ENCODE measurements around the gene KSR2. TPM values are rescaled to one million over a fixed set of nuclear protein-coding genes. Genes with fewer than 3 reads are reported as not detected.

The KSR2 gene
- total RNA-seq, 1 experiment from 2014 or later, result not detected

GRCh38 chr12:117521867-117522266 is 446.9 kb downstream of the KSR2 start:
- no peak overlapping the region for H3K27ac ChIP-seq (ENCODE audit: low read depth, low read length, poor library complexity, severe bottlenecking)
- no peaks in the 10 kb centered on the region for H3K9me3 ChIP-seq (ENCODE audit: low read depth, low read length, poor library complexity, severe bottlenecking)
- no peak overlapping the region for H3K4me3 ChIP-seq (ENCODE audit: low read depth, low read length, poor library complexity, severe bottlenecking)
- intact Hi-C loops (cut with micrococcal nuclease; ENCODE audit: unreplicated experiment), result no loop called here
- no peak for DNase-seq (ENCODE audit: low spot score)
- CTCF ChIA-PET, result no interaction called here
- no peak for TF ChIP-seq EZH2 (IDR thresholded peaks at IDR 0.05; ENCODE audit: borderline replicate concordance, low read depth, low read length, poor library complexity, severe bottlenecking)
- TF ChIP-seq, protein P1, sequence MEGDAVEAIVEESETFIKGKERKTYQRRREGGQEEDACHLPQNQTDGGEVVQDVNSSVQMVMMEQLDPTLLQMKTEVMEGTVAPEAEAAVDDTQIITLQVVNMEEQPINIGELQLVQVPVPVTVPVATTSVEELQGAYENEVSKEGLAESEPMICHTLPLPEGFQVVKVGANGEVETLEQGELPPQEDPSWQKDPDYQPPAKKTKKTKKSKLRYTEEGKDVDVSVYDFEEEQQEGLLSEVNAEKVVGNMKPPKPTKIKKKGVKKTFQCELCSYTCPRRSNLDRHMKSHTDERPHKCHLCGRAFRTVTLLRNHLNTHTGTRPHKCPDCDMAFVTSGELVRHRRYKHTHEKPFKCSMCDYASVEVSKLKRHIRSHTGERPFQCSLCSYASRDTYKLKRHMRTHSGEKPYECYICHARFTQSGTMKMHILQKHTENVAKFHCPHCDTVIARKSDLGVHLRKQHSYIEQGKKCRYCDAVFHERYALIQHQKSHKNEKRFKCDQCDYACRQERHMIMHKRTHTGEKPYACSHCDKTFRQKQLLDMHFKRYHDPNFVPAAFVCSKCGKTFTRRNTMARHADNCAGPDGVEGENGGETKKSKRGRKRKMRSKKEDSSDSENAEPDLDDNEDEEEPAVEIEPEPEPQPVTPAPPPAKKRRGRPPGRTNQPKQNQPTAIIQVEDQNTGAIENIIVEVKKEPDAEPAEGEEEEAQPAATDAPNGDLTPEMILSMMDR (conservative IDR thresholded peaks at IDR 0.05; ENCODE audit: low read depth, low read length), result no peak
- peaks cover 25% of the 10 kb centered on the region for H3K27me3 ChIP-seq (replicated peaks; ENCODE audit: insufficient read depth, low read depth, low read length, poor library complexity)
- H3K4me1 ChIP-seq (ENCODE audit: insufficient read depth, low read length, poor library complexity, severe bottlenecking), result no peaks in the 10 kb centered on the region
- H3K36me3 ChIP-seq (ENCODE audit: insufficient read depth, low read length, poor library complexity, severe bottlenecking), result no peaks in the 10 kb centered on the region
- BruUV-seq (replicated peaks), result no TSS peak
- POLR2A ChIA-PET (ENCODE audit: low non-redundant PET), result no interaction called here

DNA sequence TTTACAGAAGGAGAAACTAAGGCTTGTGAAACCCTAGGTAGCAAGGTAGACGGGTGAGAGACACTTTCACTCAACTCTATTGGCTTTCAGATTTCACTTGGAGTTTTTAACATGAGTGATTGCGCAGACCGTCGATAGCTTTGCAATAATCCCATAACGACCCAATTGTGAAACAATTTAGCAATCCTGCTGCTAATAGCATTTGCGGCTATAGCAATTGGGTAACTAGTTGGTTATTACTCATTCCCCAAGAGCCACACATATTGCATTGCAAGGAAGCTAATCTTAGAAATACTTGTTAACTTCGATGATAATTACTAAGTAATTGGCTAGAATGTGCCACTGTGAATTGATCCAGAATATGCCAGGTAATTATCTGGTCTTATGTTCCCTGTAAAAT is 447.4 kb downstream of the KSR2 start:
- Histone ChIP-seq H3K4me3 (ENCODE audit: low read depth, low read length, poor library complexity, severe bottlenecking) (no peak overlapping the region), H3K4me1 (ENCODE audit: insufficient read depth, low read length, poor library complexity, severe bottlenecking) (no peaks in the 10 kb centered on the region), H3K36me3 (ENCODE audit: insufficient read depth, low read length, poor library complexity, severe bottlenecking) (no peaks in the 10 kb centered on the region), H3K27me3 (replicated peaks; ENCODE audit: insufficient read depth, low read depth, low read length, poor library complexity) (peaks cover 31% of the 10 kb centered on the region), H3K9me3 (ENCODE audit: low read depth, low read length, poor library complexity, severe bottlenecking) (no peaks in the 10 kb centered on the region), H3K27ac (ENCODE audit: low read depth, low read length, poor library complexity, severe bottlenecking) (no peak overlapping the region)
- intact Hi-C loops (cut with micrococcal nuclease; ENCODE audit: unreplicated experiment), result no loop called here
- no TSS peak for BruUV-seq (replicated peaks)
- CTCF ChIA-PET, result no interaction called here
- no peak for TF ChIP-seq EZH2 (IDR thresholded peaks at IDR 0.05; ENCODE audit: borderline replicate concordance, low read depth, low read length, poor library complexity, severe bottlenecking)
- TF ChIP-seq, protein P1 (conservative IDR thresholded peaks at IDR 0.05; ENCODE audit: low read depth, low read length), result no peak
- no peak for DNase-seq (ENCODE audit: low spot score)
- POLR2A ChIA-PET (ENCODE audit: low non-redundant PET), result no interaction called here

- Histone ChIP-seq H3K9me3 (ENCODE audit: low read depth, low read length, poor library complexity, severe bottlenecking) (no peaks in the 10 kb centered on the region), H3K4me1 (ENCODE audit: insufficient read depth, low read length, poor library complexity, severe bottlenecking) (no peaks in the 10 kb centered on the region), H3K36me3 (ENCODE audit: insufficient read depth, low read length, poor library complexity, severe bottlenecking) (no peaks in the 10 kb centered on the region), H3K27ac (ENCODE audit: low read depth, low read length, poor library complexity, severe bottlenecking) (no peak overlapping the region), H3K4me3 (ENCODE audit: low read depth, low read length, poor library complexity, severe bottlenecking) (no peak overlapping the region), H3K27me3 (replicated peaks; ENCODE audit: insufficient read depth, low read depth, low read length, poor library complexity) (peaks cover 45% of the 10 kb centered on the region)
- no peak for DNase-seq (ENCODE audit: low spot score)
- BruUV-seq (replicated peaks), result no TSS peak
- CTCF ChIA-PET, result no interaction called here
- TF ChIP-seq EZH2 (IDR thresholded peaks at IDR 0.05; ENCODE audit: borderline replicate concordance, low read depth, low read length, poor library complexity, severe bottlenecking), result no peak
- TF ChIP-seq, protein P1 (conservative IDR thresholded peaks at IDR 0.05; ENCODE audit: low read depth, low read length), result no peak
- intact Hi-C loops (cut with micrococcal nuclease; ENCODE audit: unreplicated experiment), result no loop called here
- POLR2A ChIA-PET (ENCODE audit: low non-redundant PET), result no interaction called here
These were observed 450.1 kb downstream of the KSR2 start for GRCh38 chr12:117518594-117519270.

Data from A673 (cell line).